K562 (cell line): Measurements from ENCODE around the gene CKMT2. TPM values are rescaled to one million over a fixed set of nuclear protein-coding genes. Genes with fewer than 3 reads are reported as not detected.

Source experiments
- ATAC-seq: fragments of 200-7000 bp; cut with Tn5 transposase; 3 replicates; pipeline ENCODE4 v1.9.1; 2020; ENCODE audit warnings: moderate library complexity
- BruUV-seq: library from RNA; stranded (reverse); fragments of 400-500 nt; replicated peaks from 2 replicates; lab custom pipeline; 2021; lab: Mats Ljungman, UMichigan
- CTCF ChIA-PET: fragments of 300-600 bp; formaldehyde crosslinking; extraction: SDS; loops from one replicate; lab custom pipeline; 2021; ENCODE audit warnings: low intra/inter-chr PET ratio; lab: Yijun Ruan, JAX
- POLR2A ChIA-PET: fragments of 300-600, 350-650 bp; sonication (Branson Sonifier 250); formaldehyde crosslinking; extraction: SDS; loops from one replicate; lab custom pipeline; 2021; ENCODE audit warnings: antibody characterized with exemption, inconsistent platforms; lab: Yijun Ruan, JAX
- DNase-seq, 4 experiments: peaks; one replicate each; pipeline versions ENCODE4 v3.0.0 to v3.0.0-alpha.2; 2011 to 2018; ENCODE audit warnings: low spot score in 3 of 4, mixed read lengths in 3 of 4; ENCODE audit errors: extremely low read depth in 1 of 4
- FAIRE-seq: peaks from 2 replicates; lab custom pipeline; 2011; peaks lifted over from hg19 to GRCh38; lab: Jason Lieb, UNC
- H2AFZ ChIP-seq: 2 replicates; pipeline ENCODE4 v1.6.0; 2011; ENCODE audit warnings: low read depth, low read length, control low read depth, inconsistent platforms
- H3K27ac ChIP-seq: fragments of 200-600 bp; 3 replicates; pipeline ENCODE4 v1.8.0; 2011; ENCODE audit warnings: low read depth, mild to moderate bottlenecking, control low read depth, inconsistent platforms, low read length, moderate library complexity, mixed read lengths; ENCODE audit errors: extremely low read depth
- H3K27me3 ChIP-seq, 2 experiments: fragments of 300-600 bp in 1 of 2; 2 replicates in 1 of 2; 3 replicates in 1 of 2; pipeline versions ENCODE4 v1.6.0 to v1.8.0; 2011; ENCODE audit warnings: inconsistent platforms in 2 of 2, low read length in 2 of 2, mild to moderate bottlenecking in 1 of 2, mixed read lengths in 1 of 2, moderate library complexity in 1 of 2; ENCODE audit not compliant: control insufficient read depth in 2 of 2, insufficient read depth in 2 of 2
- H3K36me3 ChIP-seq: fragments of 300-600 bp; 3 replicates; pipeline ENCODE4 v1.8.0; 2011; ENCODE audit warnings: mild to moderate bottlenecking, low read length, inconsistent platforms; ENCODE audit not compliant: control insufficient read depth, insufficient read depth
- H3K4me1 ChIP-seq, 2 experiments: fragments of 200-600 bp in 1 of 2; replicated peaks in 1 of 2; 2 replicates in 1 of 2; 3 replicates in 1 of 2; pipeline versions ENCODE4 v1.5.1 to v1.8.0; 2011; ENCODE audit warnings: inconsistent platforms in 2 of 2, low read length in 2 of 2, mild to moderate bottlenecking in 1 of 2, mixed read lengths in 1 of 2, moderate library complexity in 1 of 2; ENCODE audit not compliant: control insufficient read depth in 2 of 2, insufficient read depth in 2 of 2
- H3K4me2 ChIP-seq: 2 replicates; pipeline ENCODE4 v1.6.1; 2011; ENCODE audit warnings: low read length, control low read depth, inconsistent platforms, mixed read lengths; ENCODE audit not compliant: insufficient read depth
- H3K4me3 ChIP-seq: fragments of 200-600 bp; sonication (generic), shearing (Covaris generic); 2 replicates; pipeline ENCODE4 v1.5.1; 2016; ENCODE audit warnings: control low read depth, inconsistent platforms
- H3K79me2 ChIP-seq: fragments of 200-600 bp; 3 replicates; pipeline ENCODE4 v1.8.0; 2011; ENCODE audit warnings: low read length, inconsistent platforms; ENCODE audit not compliant: control insufficient read depth, insufficient read depth
- H3K9ac ChIP-seq, 2 experiments: 2 replicates each; pipeline versions ENCODE4 v1.6.0 to v1.6.1; 2011; ENCODE audit warnings: low read depth in 2 of 2, low read length in 2 of 2, control low read depth in 1 of 2, inconsistent platforms in 1 of 2, mild to moderate bottlenecking in 1 of 2, mixed read lengths in 1 of 2; ENCODE audit not compliant: insufficient read depth in 1 of 2
- H3K9me1 ChIP-seq: one replicate; pipeline ENCODE4 v1.6.0; 2011; ENCODE audit warnings: inconsistent platforms, mild to moderate bottlenecking, low read length, moderate library complexity; ENCODE audit not compliant: control insufficient read depth, insufficient read depth
- H3K9me3 ChIP-seq: replicated peaks from 2 replicates; pipeline ENCODE4 v1.5.1; 2011; ENCODE audit warnings: low read depth, low read length, inconsistent platforms; ENCODE audit not compliant: control insufficient read depth, insufficient read depth
- H4K20me1 ChIP-seq: replicated peaks from 2 replicates; pipeline ENCODE4 v1.6.1; 2011; ENCODE audit warnings: low read length, inconsistent platforms, mixed read lengths; ENCODE audit not compliant: control insufficient read depth, insufficient read depth
- CHD4 ChIP-seq: fragments of 200-600 bp; sonication (generic); IDR thresholded peaks from 3 replicates; pipeline ENCODE4 v1.6.1; 2012; ENCODE audit warnings: low read depth, mild to moderate bottlenecking, mixed read lengths, low read length, inconsistent platforms; ENCODE audit not compliant: insufficient read depth, insufficient replicate concordance, poor library complexity, severe bottlenecking
- PHF21A ChIP-seq: fragments of 450-650 bp; IDR thresholded peaks from 2 replicates; pipeline ENCODE4 v1.6.1; 2017; ENCODE audit warnings: low read depth, borderline replicate concordance
- RBFOX2 ChIP-seq: fragments of 200-400 bp; formaldehyde crosslinking; IDR thresholded peaks from 2 replicates; pipeline ENCODE4 v1.6.1; 2017; ENCODE audit warnings: low read depth, mild to moderate bottlenecking, low read length, moderate library complexity
- SMAD3 ChIP-seq: fragments of 450-650 bp; formaldehyde crosslinking; conservative IDR thresholded peaks from 2 replicates; pipeline ENCODE4 v1.4.0; 2020; ENCODE audit warnings: mild to moderate bottlenecking
- ZNF282 ChIP-seq: sonication (generic); formaldehyde crosslinking; IDR thresholded peaks from 2 replicates; pipeline ENCODE4 v1.8.1; 2023; ENCODE audit warnings: missing genetic modification reagents
- ZNF696 ChIP-seq: fragments of 250-450 bp; sonication (Bioruptor Pico); conservative IDR thresholded peaks from 2 replicates; pipeline ENCODE4 v1.4.0; 2020; ENCODE audit warnings: mild to moderate bottlenecking, moderate library complexity
- WGBS: fragments of 100-300 bp; shearing (Covaris generic); methylation state at CpG from one replicate; pipeline ENCODE4 v1.1.6; 2016; ENCODE audit warnings: low coverage, mixed read lengths; ENCODE audit not compliant: insufficient coverage; ENCODE audit errors: missing lambda C conversion rate; 5-methylcytosine and 5-hydroxymethylcytosine counted together
- in situ Hi-C: fragments of 300-500 bp; cut with MboI; formaldehyde crosslinking; loops from 4 replicates; pipeline ENCODE4 v1.15.0; 2018; ENCODE audit warnings: inconsistent platforms, mixed read lengths
- intact Hi-C: fragments of 100-400 bp; cut with micrococcal nuclease; formaldehyde crosslinking; loops from 2 replicates; pipeline ENCODE4 v1.14.2; 2022
- polyA plus RNA-seq, 8 experiments: library from polyadenylated mRNA; depleted of rRNA in 4 of 8; stranded (reverse) in 5 of 8; unstranded in 3 of 8; fragments of >200 nt; fragmentation: Nextera tagmentation in 2 of 8; fragmentation: Illumina TruSeq in 1 of 8; extraction: Ambion mirVana in 2 of 8; extraction: Trizol in 1 of 8; gene quantifications; 2 replicates each; pipeline versions ENCODE4 v1.2.1 to v1.2.3, GENCODE V29; 2011 to 2014; ENCODE audit warnings: inconsistent platforms in 1 of 8, missing spikeins in 1 of 8
- total RNA-seq, 7 experiments: library from RNA; depleted of rRNA in 6 of 7; stranded (reverse); fragments of >200 nt in 6 of 7; fragmentation: Illumina TruSeq in 2 of 7; extraction: Trizol in 2 of 7; gene quantifications; 2 replicates each; pipeline versions ENCODE4 v1.2.1 to v1.2.3, GENCODE V29; 2011 to 2021; ENCODE audit warnings: low replicate concordance in 1 of 7
- TF ChIP-seq, protein P1 (sequence below), 3 experiments: IDR thresholded peaks in 2 of 3; conservative IDR thresholded peaks in 1 of 3; 2 replicates each; pipeline ENCODE4 v1.5.1; 2011 to 2012; ENCODE audit warnings: low read length in 3 of 3, mild to moderate bottlenecking in 3 of 3, control low read depth in 2 of 3, improper control_type of control experiment in 1 of 3, inconsistent platforms in 1 of 3, low read depth in 1 of 3, mixed read lengths in 1 of 3, moderate library complexity in 1 of 3; ENCODE audit not compliant: insufficient read depth in 2 of 3
- TF ChIP-seq, protein P2 (sequence below): IDR thresholded peaks from 2 replicates; pipeline ENCODE4 v1.6.1; 2011; ENCODE audit warnings: borderline replicate concordance, low read depth, mild to moderate bottlenecking, moderate library complexity, low read length; ENCODE audit not compliant: insufficient read depth, poor library complexity, severe bottlenecking

CKMT2 gene
- total and polyA plus RNA-seq, 9 of the 15 experiments (the other 6 are each of a cell fraction or from before 2014, with no cell fraction given), result 0.03 TPM; not detected in 8

DNA sequence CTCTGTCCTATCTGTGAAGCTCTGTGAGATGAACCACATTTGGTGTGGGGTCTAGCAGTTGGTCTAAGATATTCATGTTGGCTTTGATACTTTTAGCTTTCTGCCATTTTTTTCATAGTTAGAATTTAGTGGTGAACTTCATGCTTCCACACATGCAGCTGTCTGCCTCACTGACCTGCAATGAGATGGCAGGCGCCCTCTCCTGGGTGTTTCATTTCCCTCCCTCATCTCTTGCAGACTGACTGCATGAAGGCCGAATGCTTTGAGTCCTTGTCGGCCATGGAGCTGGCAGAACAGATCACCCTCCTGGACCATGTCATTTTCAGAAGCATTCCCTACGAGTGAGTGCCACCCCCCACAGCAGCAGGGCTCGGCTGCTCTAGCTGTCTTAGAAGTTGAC lies 26.1 kb upstream of the CKMT2 start:
- WGBS, result 5% methylated on average over 5 of the region's 5 CpGs

More for the DNA sequence above, 26.1 kb upstream of the CKMT2 start:
- H4K20me1 ChIP-seq, result no peaks in the 10 kb centered on the region
- in situ Hi-C loops (no loop called here), intact Hi-C loops (loop anchor here (5.0 kb wide), 1 partner anchor 90 kb away; no protein-coding TSS in a partner anchor)
- CTCF ChIA-PET, result interaction anchor here (0.6 kb wide), 1 partner anchor 17 kb away, joined by 4 read pairs; no protein-coding TSS in a partner anchor
- no peak overlapping the region for H3K9ac ChIP-seq
- DNase-seq (peak; percentile 17 to 29 (median 22)), ATAC-seq (peak; percentile 83), FAIRE-seq (peak; percentile 48)
- H3K4me3 ChIP-seq, result no peak overlapping the region
- H3K9me3 ChIP-seq, result no peaks in the 10 kb centered on the region
- no peak overlapping the region for H3K4me2 ChIP-seq
- H3K79me2 ChIP-seq, result no peaks in the 10 kb centered on the region
- H3K27ac ChIP-seq, result no peak overlapping the region
- H3K4me1 ChIP-seq, result no peaks in the 10 kb centered on the region
- no peaks in the 10 kb centered on the region for H3K9me1 ChIP-seq
- TF ChIP-seq ZNF696 (CRISPR knock-in tag) (no peak), PHF21A (no peak), RBFOX2 (no peak), ZNF282 (CRISPR knock-in tag) (no peak), SMAD3 (CRISPR knock-in tag) (no peak), CHD4 (no peak)
- TF ChIP-seq, protein P1, sequence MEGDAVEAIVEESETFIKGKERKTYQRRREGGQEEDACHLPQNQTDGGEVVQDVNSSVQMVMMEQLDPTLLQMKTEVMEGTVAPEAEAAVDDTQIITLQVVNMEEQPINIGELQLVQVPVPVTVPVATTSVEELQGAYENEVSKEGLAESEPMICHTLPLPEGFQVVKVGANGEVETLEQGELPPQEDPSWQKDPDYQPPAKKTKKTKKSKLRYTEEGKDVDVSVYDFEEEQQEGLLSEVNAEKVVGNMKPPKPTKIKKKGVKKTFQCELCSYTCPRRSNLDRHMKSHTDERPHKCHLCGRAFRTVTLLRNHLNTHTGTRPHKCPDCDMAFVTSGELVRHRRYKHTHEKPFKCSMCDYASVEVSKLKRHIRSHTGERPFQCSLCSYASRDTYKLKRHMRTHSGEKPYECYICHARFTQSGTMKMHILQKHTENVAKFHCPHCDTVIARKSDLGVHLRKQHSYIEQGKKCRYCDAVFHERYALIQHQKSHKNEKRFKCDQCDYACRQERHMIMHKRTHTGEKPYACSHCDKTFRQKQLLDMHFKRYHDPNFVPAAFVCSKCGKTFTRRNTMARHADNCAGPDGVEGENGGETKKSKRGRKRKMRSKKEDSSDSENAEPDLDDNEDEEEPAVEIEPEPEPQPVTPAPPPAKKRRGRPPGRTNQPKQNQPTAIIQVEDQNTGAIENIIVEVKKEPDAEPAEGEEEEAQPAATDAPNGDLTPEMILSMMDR (IDR thresholded peaks at IDR 0.05 in 2 of 3, conservative IDR thresholded peaks at IDR 0.05 in 1 of 3; ENCODE audit: insufficient read depth in 2 of 3, low read depth in 1 of 3, low read length in 3 of 3), result peak; percentile 26 to 43 (median 29); a peak in 4 of 6 replicates
- TF ChIP-seq, protein P2, sequence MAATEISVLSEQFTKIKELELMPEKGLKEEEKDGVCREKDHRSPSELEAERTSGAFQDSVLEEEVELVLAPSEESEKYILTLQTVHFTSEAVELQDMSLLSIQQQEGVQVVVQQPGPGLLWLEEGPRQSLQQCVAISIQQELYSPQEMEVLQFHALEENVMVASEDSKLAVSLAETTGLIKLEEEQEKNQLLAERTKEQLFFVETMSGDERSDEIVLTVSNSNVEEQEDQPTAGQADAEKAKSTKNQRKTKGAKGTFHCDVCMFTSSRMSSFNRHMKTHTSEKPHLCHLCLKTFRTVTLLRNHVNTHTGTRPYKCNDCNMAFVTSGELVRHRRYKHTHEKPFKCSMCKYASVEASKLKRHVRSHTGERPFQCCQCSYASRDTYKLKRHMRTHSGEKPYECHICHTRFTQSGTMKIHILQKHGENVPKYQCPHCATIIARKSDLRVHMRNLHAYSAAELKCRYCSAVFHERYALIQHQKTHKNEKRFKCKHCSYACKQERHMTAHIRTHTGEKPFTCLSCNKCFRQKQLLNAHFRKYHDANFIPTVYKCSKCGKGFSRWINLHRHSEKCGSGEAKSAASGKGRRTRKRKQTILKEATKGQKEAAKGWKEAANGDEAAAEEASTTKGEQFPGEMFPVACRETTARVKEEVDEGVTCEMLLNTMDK, result peak; percentile 18
- no TSS peak for BruUV-seq
- H3K36me3 ChIP-seq, result no peaks in the 10 kb centered on the region
- POLR2A ChIA-PET, result interaction anchor here (0.5 kb wide), 1 partner anchor 732 kb away, joined by 3 read pairs; no protein-coding TSS in a partner anchor
- H2AFZ ChIP-seq, result no peak overlapping the region
- peaks cover 37 to 54% of the 10 kb centered on the region in 2 experiments for H3K27me3 ChIP-seq
